NCI-H1436 treated with DMSO at 0.1 percent for 48 hours (cell line): Measurements from ENCODE around the gene NFATC2.
"Not testable (repeated sequence)": the region's sequence is repeated elsewhere in the genome, so short reads cannot be mapped to it uniquely, and the experiment has no call there.

Experiments
- DNase-seq: peaks from one replicate; lab custom pipeline; 2025; lab: John Stamatoyannopoulos, UW

The NFATC2 gene

DNA sequence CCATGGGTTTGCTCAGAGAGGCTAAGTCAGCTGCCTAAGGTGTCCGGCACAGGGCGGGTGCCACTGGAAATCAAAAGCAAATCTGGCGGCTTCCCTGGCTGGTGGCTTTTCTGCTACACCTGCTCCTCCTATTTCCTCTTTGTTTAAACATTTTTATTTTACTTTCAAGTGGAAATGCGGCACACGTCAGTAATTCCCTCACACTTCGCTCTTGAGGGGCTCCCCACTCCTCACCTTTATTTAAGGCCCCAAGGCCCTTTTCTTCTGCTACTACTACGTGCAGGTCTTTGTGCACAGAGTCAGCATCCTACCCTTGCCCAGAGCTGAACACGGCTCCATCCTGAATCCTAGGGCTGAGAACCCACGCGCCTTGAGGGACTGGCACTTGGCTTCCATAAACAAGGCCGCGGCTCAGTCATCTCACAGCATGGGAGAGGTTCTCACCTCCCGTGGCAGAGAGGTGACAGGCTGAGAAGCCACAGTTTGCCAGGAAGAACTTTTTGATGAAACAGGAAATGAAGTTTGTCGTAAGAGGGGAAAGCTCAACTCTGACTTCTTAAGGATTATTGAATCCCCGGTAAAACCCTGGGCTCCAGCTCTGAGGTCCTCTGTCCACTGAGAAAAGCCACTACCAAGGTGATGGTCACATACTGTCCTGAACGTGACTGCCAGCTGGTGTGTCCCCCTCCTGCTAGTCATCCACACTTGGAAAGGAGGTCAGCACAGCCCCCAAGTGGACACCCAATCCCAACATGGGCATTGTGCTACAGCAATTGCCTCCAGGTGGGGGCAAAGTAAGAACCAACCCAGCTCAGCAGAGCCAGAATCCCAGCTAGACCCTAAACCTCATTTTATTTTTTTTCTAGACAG is 48.0 kb downstream of the NFATC2 start:
- no peak for DNase-seq

- DNase-seq = no peak
Observed at GRCh38 chr20:51493346-51493791, 49.1 kb downstream of the NFATC2 start.

DNA sequence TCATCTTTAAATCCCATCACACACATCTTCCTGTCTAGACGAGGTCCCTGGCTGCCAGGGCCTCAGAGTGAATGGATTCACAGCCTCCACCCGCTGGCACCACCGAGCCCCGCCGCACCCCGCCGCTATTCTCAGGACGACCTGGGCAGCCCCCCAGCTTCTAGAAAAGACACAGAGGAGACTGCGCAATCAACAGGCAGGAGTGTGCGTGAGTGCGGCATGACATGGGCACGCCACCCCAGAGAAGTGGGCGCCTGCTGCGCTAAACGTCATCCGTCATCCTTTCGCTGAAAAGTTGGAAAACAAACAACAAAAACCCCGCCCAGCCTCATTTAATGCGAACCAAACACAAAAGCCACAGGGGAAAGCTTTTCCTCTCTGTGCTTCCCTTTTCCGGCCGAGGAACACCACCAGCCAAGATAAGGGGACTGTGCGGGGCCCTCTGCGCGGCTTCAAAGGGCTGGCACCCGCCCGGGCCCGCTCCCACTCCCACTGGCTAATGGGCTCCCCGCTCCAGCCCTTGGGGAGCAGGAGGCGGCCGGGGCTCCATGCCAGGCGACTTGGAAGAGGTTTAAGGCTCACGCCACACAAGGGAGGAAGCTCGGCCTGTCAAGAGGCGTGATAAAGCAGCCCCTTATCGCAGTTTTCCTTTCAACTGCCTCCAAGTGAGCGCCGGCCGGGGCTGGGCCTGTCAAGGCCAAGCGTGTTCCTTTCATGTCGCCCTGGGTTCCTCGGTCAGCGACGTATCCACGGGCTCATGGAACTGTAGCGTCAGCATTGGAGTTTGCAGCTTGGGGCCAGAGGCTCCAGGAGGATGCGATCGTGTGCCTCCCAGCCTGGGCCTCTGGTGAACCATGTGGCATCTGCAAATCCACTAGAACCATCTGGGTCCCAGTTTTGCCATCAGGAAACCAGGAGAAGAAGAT is 50.1 kb downstream of the NFATC2 start:
- DNase-seq = no peak

GRCh38 chr20:51491393-51491792 is 51.1 kb downstream of the NFATC2 start:
- DNase-seq = no peak

GRCh38 chr20:51490635-51491034 is 51.9 kb downstream of the NFATC2 start:
- DNase-seq = no peak

DNA sequence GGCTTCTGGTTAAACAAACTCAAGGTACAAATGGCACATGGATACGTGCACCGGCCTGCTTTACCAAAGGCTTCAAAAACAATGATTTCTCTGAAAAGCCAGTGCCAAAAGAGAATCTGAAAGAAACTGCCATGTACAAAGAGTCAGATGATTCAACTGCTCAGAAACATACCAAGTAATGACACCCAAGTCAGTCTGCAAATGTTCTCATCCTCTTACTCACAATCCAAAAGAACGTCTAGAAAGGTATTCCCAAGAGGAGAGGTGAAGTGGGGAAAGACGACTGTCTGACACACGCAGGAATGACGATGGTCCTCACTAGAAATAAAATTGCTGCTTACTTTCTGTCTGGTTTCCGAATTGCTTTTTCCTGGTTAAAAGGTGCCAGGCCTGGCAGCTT is 52.9 kb downstream of the NFATC2 start:
- no peak for DNase-seq

DNA sequence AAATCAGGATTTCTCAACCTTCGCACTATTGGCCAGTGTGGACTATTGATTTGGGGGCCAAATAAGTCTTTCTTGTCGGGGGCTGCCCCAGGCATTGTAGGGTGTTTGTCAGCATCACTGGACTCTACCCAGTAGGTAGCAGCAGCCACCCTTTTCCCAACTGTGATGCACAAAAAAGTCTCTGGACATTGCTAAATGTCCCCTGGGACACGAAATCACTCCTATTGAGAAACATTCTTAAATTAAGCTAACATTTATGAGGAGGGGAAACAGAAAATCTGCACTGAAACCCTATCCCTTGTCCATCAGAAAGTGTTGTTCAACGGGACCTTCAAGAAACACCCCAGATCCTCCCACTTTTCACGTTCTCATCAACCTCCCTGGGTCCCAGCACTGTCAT is 54.2 kb downstream of the NFATC2 start:
- DNase-seq = no peak

DNA sequence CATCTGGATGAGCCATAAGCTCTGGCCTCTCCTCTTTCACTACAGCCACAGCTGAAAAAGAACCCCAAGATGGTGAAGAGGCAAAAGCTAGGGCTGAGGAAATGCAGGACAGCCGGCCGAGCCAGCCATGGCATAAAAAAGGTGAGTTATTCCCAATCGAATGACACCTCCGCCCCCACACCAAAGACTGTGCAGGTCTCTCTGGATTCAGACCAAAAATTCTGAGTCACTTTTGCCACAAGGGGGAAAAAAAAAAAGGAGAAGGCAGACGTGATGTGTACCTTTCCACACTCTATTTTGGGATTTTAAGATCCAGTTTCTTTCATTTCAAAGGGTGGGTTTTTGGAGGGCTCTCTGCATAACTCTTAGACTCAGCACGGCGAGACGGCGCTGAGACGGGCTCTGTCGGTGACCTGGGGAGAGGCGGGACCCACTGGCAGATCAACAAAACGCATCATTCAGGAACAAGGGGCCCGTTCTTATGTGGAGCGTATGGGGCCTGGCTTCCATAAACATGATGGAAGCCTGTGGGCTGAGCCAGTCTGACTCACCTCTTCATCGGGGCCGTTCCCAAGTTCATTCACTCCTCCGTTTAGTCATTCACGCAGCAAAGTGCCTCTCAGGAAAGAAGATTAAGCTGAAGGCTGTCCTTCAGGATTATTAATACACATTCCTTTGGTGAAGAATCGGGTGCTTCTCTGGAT is 54.8 kb downstream of the NFATC2 start:
- DNase-seq = no peak

DNA sequence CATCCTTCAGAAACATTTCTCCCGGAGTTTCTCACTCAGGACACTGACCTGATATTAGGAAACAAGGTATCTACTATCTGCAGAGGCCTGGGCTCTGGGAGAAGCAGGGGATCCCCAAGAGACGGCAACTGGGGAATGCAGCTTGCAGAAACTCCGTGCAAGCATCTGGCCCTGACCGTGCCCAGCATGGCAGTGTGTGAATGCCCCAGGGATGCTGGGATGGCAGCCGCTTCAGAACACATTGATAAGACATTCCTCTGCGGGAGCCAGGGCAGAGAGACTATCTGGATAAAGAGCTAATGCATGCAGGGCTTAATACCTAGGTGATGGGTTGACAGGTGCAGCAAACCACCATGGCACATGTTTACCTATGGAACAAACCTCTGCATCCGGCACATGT is 55.4 kb downstream of the NFATC2 start:
- no peak for DNase-seq

DNA sequence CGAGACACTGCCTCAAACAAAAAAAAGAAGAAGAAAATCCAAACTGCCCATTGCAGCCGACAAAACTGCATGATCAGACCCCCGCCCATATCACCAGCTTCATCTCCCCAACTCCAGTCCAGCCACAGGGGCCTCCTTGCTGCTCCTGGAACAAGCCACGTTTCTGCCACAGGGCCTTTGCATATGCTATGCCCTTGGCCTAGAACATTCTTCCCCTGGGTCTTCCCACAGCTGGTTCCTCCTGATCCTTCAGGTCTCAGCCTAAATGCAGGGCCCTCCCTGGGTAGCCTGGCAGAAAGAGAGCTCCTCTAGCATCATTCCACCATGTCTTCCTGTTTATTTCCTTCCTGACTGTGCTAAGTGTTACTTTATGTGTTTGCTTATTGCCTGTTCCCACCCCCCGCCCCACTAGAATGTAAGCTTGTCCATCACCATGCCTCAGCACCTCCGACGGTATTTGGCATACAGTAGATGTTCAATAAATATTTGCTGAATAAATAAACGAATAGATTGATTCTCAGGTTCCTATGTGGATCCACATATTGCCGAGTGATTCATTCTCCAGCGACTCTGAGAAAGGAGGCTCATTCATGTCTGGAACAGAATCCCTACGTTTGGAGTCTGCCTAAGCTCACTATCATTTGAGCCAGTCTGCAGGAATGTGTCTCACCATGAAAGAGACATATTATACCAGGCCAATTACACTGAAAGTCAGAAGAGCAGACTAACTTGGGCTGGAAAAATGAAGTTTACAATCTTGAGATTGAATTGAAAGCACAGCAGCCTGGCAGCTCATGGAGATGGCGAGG is 56.1 kb downstream of the NFATC2 start:
- DNase-seq = no peak

GRCh38 chr20:51484831-51485230 is 57.7 kb downstream of the NFATC2 start:
- no peak for DNase-seq

GRCh38 chr20:51484141-51484815 is 58.2 kb downstream of the NFATC2 start:
- DNase-seq = no peak

- no peak for DNase-seq
Observed at GRCh38 chr20:51482836-51483473, 59.6 kb downstream of the NFATC2 start.

DNA sequence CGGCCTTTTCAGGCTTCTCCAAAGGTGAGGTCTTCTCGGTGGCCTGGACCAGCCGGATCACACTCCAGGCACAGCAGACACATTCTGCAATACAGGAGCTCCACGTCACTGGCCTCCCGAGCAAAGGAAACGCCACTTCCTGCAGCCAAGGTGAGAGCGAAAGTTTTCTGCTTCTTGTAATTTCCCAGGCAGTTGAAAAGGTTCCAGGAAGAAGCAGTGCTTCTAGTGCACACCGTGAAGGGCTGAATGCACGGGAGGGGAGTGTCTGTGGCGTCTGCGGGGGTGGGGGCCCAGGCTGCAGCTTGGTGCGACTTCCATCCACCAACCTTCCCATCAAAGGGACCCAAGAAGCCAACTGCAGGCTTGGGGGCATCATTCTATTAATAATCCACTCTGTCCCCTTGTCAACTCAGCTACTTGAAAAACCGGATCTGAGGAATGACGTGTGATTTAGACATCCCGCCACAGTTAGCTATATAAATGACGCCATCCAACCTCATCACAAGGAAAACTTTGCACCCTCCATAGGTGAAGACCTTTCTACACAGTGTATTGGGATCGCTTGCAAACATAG is 61.1 kb downstream of the NFATC2 start:
- no peak for DNase-seq

DNA sequence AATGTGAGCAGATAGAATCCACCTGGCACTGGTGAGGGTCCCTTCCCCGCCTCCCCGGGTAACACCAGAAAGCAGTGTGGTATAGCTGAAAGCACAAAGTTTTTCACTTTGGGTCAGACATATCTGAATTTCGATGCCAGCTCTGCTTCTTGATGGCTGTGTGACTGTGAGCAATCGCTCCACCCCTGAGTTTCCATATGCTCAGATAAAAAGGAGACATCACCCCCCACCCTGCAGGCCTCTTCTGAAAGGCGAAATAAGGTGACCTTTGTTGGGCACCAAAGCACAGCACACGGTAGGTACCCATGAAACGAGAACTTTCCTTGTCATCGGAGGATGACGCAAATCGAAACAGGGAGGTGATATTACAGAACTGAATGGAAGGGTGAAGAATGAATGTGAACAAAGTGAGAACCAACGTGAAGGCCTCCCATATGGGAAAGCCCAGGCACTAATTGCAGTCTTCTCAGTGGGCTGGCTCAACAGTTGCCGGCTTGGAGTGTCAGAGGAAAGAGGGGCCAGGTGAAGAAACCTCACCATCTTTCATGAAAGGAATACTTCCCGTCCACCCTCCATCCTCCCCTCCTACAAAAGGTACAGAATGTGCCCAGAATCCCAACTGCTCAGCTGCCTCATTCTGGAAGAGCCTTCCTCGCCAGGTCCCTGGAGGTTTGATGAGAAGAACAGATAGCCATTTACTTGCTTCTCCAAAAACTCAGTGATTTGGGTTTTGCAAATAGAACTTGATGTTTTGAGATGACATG is 61.8 kb downstream of the NFATC2 start:
- no peak for DNase-seq

GRCh38 chr20:51476106-51476505 is 66.4 kb downstream of the NFATC2 start:
- DNase-seq = not testable (repeated sequence)

DNA sequence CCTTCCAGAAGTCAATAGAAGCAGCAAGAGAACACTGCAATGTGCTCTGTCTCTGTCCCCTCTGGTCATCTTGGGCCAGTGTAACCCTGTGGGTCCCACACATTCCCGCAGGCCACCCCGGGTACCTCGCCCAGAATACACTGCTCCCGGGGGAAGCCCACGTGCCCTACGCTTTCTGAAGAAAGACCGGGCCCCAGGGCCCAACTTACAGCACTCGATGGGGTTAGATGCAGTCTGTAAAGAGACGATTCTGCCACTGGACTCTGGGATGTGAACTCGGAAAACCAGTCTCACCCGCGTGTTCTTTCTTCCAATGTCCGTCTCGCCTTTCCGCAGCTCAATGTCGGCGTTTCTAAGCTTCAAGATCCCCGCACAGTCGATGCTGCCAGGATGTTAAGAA is 68.7 kb downstream of the NFATC2 start:
- DNase-seq = no peak

- no peak for DNase-seq
Observed at GRCh38 chr20:51473256-51473655, 69.3 kb downstream of the NFATC2 start.

- no peak for DNase-seq
Observed at GRCh38 chr20:51470907-51471411, 71.6 kb downstream of the NFATC2 start.
